ENCODE data around the gene LRRC59. TPM values are rescaled to one million over a fixed set of nuclear protein-coding genes. Genes with fewer than 3 reads are reported as not detected.

LRRC59 gene
- polyA plus RNA-seq, 1 donor from 2014 or later: 67.2 TPM

- no peaks in the 10 kb centered on the region for H3K36me3 ChIP-seq (ENCODE audit: insufficient read depth, low read length)
- H4K20me1 ChIP-seq (ENCODE audit: insufficient read depth): no peaks in the 10 kb centered on the region
- no peak overlapping the region for H2AFZ ChIP-seq (ENCODE audit: low read depth, low read length)
Measured at GRCh38 chr17:50392621-50393020, 4.7 kb downstream of the LRRC59 start.

GRCh38 chr17:50389534-50389933 lies 7.8 kb downstream of the LRRC59 start:
- H3F3A ChIP-seq (ENCODE audit: insufficient read depth, low read length, poor library complexity, severe bottlenecking): no peaks in the 10 kb centered on the region
- H2AFZ ChIP-seq (ENCODE audit: low read depth, low read length): no peak overlapping the region
- no peaks in the 10 kb centered on the region for H3K9me2 ChIP-seq (ENCODE audit: insufficient read depth, low read length)
- H3K79me2 ChIP-seq (replicated peaks; ENCODE audit: insufficient read depth, low read length): no peaks in the 10 kb centered on the region
- TF ChIP-seq EZH2 (IDR thresholded peaks at IDR 0.05; ENCODE audit: borderline replicate concordance, insufficient read depth, low read length, poor library complexity, severe bottlenecking): no peak
- TF ChIP-seq POLR2AphosphoS5 (IDR thresholded peaks at IDR 0.05): no peak
- no peak for TF ChIP-seq RAD21 (conservative IDR thresholded peaks at IDR 0.05)
- no peak for TF ChIP-seq SMC3 (conservative IDR thresholded peaks at IDR 0.05; ENCODE audit: poor library complexity)
- no peaks in the 10 kb centered on the region for H3K36me3 ChIP-seq (ENCODE audit: insufficient read depth, low read length)
- no peak overlapping the region for H3K4me2 ChIP-seq (ENCODE audit: low read length)
- H3K27me3 ChIP-seq (ENCODE audit: insufficient read depth, low read depth, low read length): no peaks in the 10 kb centered on the region
- no peaks in the 10 kb centered on the region for H3K9me3 ChIP-seq (ENCODE audit: low read length)
- no peak overlapping the region for H3K4me3 ChIP-seq (ENCODE audit: low read length)
- no peaks in the 10 kb centered on the region for H4K20me1 ChIP-seq (ENCODE audit: insufficient read depth)
- no peak overlapping the region for H3K27ac ChIP-seq (ENCODE audit: low read length)
- H3K9ac ChIP-seq (ENCODE audit: low read length): no peak overlapping the region

More at GRCh38 chr17:50392621-50393020, 4.7 kb downstream of the LRRC59 start:
- TF ChIP-seq RAD21 (conservative IDR thresholded peaks at IDR 0.05): no peak
- Histone ChIP-seq H3K27me3 (ENCODE audit: insufficient read depth, low read depth, low read length) (no peaks in the 10 kb centered on the region), H3K4me3 (ENCODE audit: low read length) (no peak overlapping the region), H3K9me2 (ENCODE audit: insufficient read depth, low read length) (no peaks in the 10 kb centered on the region), H3K27ac (ENCODE audit: low read length) (no peak overlapping the region), H3K9me3 (ENCODE audit: low read length) (no peaks in the 10 kb centered on the region), H3K79me2 (replicated peaks; ENCODE audit: insufficient read depth, low read length) (peaks cover 15% of the 10 kb centered on the region), H3K4me2 (ENCODE audit: low read length) (no peak overlapping the region), H3K9ac (ENCODE audit: low read length) (no peak overlapping the region), H3F3A (ENCODE audit: insufficient read depth, low read length, poor library complexity, severe bottlenecking) (no peaks in the 10 kb centered on the region)

- no peak overlapping the region for H3K4me3 ChIP-seq (ENCODE audit: low read length)
Measured at GRCh38 chr17:50388728-50389127, 8.6 kb downstream of the LRRC59 start.

More at GRCh38 chr17:50388728-50389127, 8.6 kb downstream of the LRRC59 start:
- H3K79me2 ChIP-seq (replicated peaks; ENCODE audit: insufficient read depth, low read length): no peaks in the 10 kb centered on the region
- no peaks in the 10 kb centered on the region for H3F3A ChIP-seq (ENCODE audit: insufficient read depth, low read length, poor library complexity, severe bottlenecking)
- H3K9me3 ChIP-seq (ENCODE audit: low read length): no peaks in the 10 kb centered on the region
- no peaks in the 10 kb centered on the region for H4K20me1 ChIP-seq (ENCODE audit: insufficient read depth)
- H3K9me2 ChIP-seq (ENCODE audit: insufficient read depth, low read length): no peaks in the 10 kb centered on the region
- H3K36me3 ChIP-seq (ENCODE audit: insufficient read depth, low read length): no peaks in the 10 kb centered on the region
- no peak overlapping the region for H3K9ac ChIP-seq (ENCODE audit: low read length)
- TF ChIP-seq EZH2 (IDR thresholded peaks at IDR 0.05; ENCODE audit: borderline replicate concordance, insufficient read depth, low read length, poor library complexity, severe bottlenecking): no peak
- TF ChIP-seq SMC3 (conservative IDR thresholded peaks at IDR 0.05; ENCODE audit: poor library complexity): no peak
- TF ChIP-seq EP300 (conservative IDR thresholded peaks at IDR 0.05; ENCODE audit: poor library complexity, severe bottlenecking): no peak
- TF ChIP-seq MXI1 (conservative IDR thresholded peaks at IDR 0.05; ENCODE audit: poor library complexity, severe bottlenecking): no peak
- no peak for TF ChIP-seq TAF1 (IDR thresholded peaks at IDR 0.05; ENCODE audit: low read depth)
- TF ChIP-seq RAD21 (conservative IDR thresholded peaks at IDR 0.05): no peak
- TF ChIP-seq CTCF (IDR thresholded peaks at IDR 0.05; ENCODE audit: poor library complexity, severe bottlenecking): no peak
- TF ChIP-seq POLR2AphosphoS5 (IDR thresholded peaks at IDR 0.05): no peak
- no peak for TF ChIP-seq REST (IDR thresholded peaks at IDR 0.05; ENCODE audit: borderline replicate concordance)
- no peak overlapping the region for H3K27ac ChIP-seq (ENCODE audit: low read length)
- no peak overlapping the region for H3K4me2 ChIP-seq (ENCODE audit: low read length)
- no peaks in the 10 kb centered on the region for H3K27me3 ChIP-seq (ENCODE audit: insufficient read depth, low read depth, low read length)
- no peak overlapping the region for H2AFZ ChIP-seq (ENCODE audit: low read depth, low read length)

Data from neural cell (in vitro differentiated cells).